ENCODE results near the gene SIGLEC11.
"Not testable (repeated sequence)": the region's sequence is repeated elsewhere in the genome, so short reads cannot be mapped to it uniquely, and the experiment has no call there.

The SIGLEC11 gene, protein sequence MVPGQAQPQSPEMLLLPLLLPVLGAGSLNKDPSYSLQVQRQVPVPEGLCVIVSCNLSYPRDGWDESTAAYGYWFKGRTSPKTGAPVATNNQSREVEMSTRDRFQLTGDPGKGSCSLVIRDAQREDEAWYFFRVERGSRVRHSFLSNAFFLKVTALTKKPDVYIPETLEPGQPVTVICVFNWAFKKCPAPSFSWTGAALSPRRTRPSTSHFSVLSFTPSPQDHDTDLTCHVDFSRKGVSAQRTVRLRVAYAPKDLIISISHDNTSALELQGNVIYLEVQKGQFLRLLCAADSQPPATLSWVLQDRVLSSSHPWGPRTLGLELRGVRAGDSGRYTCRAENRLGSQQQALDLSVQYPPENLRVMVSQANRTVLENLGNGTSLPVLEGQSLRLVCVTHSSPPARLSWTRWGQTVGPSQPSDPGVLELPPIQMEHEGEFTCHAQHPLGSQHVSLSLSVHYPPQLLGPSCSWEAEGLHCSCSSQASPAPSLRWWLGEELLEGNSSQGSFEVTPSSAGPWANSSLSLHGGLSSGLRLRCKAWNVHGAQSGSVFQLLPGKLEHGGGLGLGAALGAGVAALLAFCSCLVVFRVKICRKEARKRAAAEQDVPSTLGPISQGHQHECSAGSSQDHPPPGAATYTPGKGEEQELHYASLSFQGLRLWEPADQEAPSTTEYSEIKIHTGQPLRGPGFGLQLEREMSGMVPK

DNA sequence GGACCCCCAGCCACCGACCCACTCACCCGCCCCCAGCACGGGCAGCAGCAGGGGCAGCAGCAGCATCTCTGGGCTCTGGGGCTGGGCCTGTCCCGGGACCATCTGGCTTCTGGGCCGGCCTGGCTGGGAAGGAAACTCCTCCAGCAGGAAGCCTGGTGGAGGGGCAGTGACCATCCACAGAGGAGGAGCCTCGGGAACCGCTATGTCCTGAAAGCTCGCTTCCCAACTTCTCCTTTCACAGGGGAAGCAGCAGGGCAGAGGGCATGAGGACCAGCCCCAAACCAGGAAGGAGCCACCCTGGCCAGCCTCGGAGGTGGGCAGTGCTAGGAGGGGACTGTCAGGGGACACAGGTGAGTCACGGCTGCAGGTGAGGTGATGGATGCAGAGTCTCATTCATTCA, at the start of gene SIGLEC11:
Gene SIGLEC11 (minus strand): TSS at position 193 of the 400 bp plus-strand sequence. CDS start 91 bp downstream, at position 102.
- not testable (repeated sequence) for DNase-seq

DNA sequence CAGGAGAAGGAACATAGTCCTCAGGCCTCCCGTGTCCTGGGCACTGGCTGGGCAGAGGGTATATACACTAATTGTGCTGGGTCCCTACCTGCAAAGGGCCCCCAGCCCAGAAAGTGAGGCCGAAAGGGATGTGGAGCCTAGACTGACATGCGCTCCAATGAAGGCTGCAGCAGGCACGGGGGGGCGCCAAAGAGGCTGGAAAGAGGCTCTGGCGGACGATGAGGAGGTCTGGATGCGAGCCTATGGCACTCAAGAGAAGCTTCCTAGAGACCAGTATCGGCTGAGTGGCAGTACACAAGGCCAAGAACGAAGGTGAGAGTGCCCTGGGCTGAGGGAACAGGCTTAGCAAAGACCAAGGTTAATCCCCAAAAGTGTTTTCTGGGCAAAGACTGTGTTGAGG, 47.6 kb upstream of the SIGLEC11 start:
- no peak for DNase-seq

DNA sequence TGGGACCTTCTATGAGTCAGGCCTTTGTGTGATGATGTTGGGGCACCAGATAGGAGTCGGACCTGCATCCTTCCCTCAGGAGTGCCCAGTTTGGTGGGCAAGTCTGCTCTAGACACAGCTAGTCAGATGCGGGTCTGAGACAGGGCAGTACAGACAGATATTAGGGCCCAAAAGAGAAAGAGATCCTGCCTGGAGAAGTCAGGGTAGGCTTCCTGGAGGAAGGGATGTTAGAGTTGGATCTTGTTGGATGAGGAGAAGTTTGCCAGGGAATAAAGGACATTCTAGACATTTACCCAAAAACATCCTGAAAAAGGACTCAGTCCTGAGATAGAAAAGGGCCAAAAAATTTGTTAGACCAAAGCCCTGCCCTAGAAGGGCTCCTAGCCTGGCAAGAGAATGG, 47.0 kb upstream of the SIGLEC11 start:
- DNase-seq: no peak

DNA sequence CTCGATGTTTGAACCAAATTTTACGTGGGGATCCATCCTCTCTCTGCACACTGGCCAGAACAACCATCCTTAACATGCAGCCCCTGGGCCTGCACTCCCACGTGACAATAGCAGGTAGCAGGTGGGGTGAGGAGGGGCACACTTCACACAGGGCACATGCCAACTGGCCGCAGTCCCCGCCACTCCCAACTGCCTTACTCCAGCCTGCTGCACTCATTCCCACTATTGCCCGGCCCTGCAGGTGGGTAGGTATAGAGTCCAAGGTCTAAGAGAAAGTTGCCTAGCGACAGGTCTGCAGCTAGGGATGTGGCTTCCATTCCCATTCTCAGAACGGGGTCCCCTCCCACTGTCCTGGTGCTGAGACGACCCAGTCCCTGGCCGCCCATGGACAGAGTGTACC, 46.2 kb upstream of the SIGLEC11 start:
- DNase-seq: no peak

DNA sequence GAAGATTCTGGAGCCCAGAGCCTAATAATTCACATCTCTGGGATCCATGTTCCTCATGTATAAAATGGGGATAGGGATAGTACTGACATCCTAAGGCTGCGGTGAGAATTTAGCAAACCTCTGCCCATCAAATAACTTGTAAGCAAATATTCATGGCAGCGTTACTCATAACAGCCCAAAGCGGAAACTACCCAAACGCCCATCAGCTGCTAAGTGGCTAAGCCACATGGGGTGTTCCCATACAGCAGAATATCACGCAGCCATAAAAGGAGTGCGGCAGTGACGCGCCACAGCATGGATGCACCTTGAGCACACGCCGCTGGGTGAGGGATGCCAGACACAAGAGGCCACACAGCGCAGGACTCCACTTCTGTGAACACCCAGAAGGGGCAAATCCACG, 44.5 kb upstream of the SIGLEC11 start:
- DNase-seq: no peak

DNA sequence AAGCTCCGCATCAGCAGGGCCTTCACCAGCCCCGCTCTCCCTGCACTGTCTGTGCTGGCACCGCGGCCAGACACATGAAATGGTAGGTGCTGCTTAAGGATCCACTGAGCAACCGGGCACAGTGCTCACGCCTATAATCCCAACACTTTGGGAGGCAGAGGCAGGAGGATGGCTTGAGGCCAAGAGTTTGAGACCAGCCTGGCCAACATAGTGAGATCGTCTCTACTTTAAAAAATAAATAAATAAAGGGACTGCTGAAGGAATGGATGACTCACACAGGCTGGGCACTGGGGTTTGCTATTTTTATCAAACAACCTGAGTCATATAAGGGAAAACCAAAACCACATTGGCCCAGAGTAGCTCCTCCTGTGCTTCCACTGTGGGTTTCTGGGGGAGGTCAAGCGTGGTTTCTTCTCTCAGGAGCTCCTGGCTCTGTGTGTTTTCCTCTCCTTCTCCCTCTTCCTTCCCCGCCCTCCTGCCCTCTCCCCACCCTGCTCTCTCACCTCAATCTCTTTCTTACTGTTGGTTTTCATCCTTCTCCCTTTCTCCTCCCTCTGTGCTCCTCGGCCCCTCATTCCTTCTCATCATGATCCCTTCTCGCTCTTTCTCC, 42.9 kb upstream of the SIGLEC11 start:
- DNase-seq: no peak

DNA sequence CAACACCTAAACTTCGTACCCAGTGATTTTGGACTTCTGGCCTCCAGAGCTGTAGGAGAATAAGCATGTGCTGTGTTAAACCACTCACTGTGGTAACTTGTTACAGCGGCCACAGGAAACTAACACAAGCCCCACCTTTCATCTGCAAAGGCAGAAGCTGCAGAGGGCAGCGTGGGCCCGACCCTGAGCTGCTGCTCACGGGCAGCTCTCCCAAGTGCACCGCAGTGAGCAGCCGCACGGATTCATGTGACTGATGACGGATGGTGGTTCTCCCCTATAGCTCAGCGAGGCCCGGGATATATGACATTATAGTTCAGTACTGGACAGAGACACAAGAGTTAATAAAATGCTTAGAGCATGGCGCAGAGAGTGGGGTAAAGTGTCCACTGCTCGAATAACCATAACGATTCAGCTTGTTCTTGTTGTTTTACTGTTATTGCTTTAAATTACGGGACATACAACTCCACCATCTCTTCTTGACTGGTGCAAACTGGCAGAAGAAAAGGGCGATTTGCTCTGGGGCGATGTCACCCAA, 42.3 kb upstream of the SIGLEC11 start:
- DNase-seq: no peak

DNA sequence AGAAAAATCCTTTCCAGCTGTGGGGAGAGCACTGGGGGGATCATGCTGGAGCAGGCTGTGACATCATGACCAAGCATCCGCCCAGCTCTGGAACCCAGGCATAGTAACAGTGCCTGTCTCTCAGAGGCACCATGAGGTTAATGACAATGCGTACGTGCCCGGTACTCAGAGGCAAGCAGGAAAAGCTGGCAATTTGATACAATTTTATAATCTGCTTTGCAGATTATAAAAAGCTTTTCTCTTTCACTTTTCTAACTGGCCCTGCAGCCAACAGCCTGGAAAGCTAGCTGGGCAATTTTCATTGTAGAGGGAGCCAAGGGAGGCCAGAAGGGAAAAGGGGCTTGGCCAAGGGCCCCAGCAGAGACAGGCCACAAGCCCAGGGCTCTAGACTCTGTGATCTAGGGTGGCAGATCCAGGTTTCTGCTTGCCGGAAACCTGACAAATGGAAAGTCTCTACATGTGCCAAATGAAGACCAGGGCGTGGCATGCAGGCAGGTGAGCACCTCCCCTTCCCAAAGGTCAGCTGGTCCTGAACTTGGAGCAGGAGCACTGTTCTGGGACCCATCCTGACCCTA, 41.5 kb upstream of the SIGLEC11 start:
- no peak for DNase-seq

DNA sequence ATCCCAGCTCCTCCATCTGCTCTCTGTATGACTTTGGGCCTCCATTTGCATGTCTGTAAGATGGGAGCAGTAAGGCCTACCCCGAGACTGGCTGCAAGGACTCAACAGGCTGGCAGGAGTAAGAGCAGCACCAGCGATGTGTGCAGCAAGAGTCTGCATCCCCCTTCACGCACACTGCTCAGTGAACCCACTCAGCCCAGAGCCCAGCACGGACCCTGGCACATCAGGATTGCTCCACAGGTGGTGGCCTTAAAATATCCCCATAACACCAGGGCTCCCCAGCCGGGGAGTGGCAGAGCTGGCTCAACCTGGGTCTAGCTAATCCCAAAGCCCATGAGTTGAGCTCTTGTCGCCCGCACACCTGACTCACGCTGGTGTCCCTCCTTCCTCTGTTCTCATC, 40.8 kb upstream of the SIGLEC11 start:
- DNase-seq: no peak

DNA sequence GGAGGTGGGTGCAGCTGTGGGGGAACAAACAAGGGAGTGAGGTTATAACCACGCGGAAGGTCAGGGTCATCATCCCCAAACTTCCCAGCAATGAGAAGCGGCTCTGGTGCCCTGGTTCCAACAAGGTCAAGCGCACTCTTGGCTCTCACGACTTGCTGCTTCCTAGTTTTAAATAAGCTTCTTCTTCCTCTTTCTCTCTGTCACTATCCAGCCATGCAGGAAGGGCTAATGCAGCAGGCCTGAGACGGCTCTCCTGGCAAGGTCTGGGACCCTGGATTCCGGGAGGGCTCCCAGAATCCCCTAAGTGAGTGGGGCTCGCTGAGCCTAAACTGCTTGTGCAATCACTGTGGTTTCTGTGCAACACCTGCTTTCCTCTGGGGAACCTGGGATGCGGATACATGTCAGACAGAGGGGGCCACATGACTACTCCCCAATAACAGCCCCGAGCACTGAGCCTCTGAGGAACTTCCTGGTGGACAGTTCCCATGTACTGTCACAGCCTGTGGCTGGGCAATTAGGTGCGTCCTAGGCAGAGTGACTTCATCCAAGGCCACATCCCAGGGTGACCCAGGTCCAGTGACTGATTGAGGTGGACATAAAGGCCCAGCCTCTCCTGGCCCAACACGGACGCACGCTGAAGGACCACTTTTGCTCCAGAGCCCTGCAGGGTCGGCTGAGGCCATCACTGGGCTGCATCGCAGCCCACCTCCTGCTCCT, 40.0 kb upstream of the SIGLEC11 start:
- no peak for DNase-seq

DNA sequence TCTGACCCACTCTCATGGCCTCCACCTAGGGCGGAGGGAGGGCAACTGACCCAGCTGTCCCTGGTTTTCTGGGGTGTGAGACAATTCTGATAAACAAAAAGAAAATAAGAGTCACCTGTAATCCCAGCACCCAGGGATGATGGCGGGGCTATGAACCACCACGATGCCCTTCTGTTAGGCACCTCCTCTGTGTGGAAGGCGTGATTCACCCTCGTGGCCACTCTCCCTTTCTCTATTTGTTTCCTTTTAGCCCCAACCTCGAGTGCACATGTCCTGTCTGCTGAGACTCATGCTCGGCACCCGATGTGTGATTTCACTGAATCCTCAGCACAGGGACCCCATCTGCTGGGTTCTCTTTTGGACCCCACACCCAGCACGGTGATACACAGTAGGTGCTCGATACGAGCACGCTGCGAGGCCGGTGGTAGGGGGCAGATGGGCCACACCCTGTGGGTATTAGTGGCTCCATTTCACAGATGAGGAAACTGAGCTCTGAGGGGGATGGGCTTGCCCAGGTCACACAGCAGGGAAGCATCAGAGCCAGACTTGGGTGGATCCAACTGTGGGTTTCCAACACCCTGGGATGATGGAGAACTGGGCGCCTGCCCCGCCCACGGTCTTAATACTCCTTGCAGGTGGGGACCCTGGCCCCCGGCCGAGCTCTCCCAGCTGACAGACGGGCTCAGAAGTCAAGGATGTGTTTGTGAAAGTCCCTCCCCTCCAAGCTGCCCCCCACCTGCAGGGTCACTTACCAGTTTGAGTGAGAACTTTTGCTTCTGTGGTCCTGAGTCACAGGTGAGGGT, 39.3 kb upstream of the SIGLEC11 start:
- DNase-seq: no peak

DNA sequence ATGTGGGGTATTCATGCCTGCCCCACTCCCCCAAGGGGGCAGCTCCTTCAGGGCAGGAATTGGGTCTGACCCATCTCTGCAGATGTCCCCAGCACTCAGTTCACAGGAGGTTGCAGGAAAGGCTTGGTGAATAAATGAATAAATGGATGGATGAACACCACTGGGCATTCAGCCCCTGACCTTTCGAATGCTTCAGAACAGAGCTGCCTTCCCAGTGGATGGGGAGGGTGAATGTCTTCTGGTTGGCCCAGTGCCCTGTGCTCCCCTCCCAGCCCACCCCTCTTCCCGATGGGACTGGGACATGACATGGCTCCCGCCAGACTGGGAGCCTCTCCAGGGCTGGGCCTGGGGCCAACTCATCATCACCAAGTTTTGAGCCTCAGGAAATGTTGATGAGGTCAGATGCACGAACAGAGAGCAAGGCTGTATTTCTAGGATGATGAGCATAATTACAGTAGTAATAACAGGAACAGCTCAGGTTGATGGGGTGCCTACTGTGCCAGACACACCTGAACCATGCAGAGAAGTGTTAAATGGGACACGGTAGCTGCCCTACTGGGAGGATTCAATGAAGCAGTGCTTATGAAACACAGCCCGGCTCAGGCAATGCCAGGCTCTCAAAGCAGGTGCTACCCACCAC, 38.5 kb upstream of the SIGLEC11 start:
- no peak for DNase-seq

DNA sequence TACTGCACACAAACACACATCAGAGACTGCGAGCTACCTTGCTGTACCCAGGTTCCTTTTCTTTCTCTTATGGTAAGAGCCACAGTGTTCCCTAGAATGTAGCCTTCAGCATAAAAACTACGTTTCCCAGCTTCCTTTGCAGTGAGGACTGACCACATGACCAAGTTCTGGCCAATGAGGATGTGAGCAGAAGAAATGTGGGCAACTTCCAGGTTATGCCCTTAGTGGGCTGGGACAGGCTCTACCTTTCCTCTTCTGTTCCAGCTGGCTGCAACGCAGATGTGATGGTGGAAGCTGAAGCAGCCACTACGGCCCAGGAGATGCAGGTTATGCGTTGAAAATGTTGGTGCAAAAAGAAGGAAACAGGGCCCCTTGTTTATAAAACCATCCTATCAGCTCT, 36.7 kb upstream of the SIGLEC11 start:
- DNase-seq: no peak

DNA sequence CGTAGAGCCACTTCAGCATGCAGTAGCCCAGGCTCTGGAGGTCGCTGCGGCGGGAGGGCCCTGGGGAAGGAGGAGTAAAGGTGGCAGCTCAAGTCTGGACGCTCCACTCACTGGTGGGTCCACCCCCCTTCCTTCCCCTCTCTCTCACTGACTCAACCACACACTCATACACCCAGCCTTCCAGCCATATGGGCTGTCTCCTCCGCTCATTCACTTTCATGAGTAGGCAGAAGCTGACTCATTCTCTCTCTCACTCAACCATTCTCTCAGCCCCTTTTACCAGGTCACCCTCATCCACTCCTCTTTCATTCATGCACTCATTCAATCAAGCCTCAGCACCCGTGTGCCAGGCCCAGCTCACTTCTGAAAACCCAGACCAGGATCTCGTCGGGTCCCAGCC, 27.5 kb upstream of the SIGLEC11 start:
- no peak for DNase-seq

DNA sequence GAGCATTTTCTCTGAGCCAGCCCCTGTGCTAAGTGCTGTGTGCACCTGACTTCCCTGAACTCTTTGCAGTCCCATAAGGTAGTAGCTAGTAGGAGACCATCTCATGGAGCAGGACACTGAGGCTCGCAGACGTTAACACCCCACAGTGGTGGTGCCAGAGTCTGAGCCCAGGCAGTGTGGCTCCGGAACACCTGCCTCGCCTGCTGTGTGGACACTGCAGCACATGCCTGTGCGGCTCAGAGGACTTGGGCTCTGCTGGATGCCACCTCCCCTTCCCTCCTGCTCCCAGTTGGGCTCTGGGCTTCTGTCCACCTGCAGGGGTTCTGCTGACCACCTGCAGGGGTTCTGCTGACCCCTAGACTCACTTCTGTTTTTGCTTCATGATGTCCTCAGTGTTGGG, 27.0 kb upstream of the SIGLEC11 start:
- no peak for DNase-seq

DNA sequence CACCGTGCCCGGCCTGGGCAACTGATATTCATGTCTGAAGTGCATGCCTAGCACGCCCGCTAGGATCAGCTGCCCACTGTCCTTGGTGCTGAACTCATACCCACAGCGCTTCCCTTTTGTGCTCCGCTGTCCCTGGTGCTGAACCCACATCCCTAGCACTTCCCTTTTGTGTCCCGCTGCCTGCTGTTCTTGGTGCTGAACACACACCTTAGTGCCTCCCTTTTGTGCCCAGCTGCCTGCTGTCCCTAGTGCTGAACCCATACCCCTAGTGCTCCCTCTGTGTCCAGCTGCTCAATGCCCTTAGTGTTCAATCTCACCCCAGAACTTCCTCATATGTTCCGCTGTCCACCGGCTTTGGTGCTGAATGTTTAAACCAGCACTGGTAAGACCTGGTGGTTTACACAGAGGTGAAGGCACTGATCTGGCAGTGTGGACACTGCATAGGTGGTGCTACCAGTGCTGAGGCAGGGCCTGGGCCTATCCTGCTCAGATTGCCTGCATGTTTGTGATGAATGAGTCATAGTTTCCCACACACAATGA, 26.3 kb upstream of the SIGLEC11 start:
- DNase-seq: no peak

DNA sequence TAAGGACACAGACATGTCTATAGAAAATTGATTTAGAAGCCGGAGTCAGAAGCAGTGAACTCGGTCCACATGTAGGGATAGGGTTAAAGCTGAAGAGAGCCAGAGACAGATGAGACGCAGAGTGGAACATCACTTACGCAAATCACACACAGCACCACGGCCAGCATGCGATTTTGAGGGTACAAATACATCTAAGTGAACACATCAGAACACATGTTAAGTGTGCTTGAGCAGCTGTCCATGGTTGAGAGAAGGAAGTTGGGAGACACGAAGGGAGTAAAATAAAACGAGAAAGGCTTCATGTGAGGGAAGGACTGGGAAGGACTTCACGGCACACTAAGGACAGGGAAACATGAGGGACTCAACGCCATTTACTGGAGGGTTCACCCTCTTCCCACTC, 25.4 kb upstream of the SIGLEC11 start:
- DNase-seq: no peak

DNA sequence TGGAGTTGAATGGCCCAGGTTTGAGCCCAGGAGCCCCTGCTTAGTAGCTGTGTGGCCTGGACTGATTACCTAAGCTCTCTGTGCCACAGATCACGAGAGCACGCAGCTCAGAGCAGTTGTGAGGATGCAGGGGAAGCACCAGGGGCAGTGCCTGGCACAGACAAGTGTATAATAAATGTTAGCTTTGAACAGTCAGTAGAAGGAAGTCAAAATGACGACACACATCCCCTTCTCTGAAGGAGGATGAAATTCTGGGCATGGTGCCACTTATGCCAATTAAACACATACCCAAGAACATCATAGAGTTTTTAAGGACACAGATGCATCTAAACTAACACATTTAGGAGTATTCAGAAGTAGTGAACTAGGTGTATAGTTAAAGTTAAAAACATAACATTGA, 24.9 kb upstream of the SIGLEC11 start:
- DNase-seq: no peak

DNA sequence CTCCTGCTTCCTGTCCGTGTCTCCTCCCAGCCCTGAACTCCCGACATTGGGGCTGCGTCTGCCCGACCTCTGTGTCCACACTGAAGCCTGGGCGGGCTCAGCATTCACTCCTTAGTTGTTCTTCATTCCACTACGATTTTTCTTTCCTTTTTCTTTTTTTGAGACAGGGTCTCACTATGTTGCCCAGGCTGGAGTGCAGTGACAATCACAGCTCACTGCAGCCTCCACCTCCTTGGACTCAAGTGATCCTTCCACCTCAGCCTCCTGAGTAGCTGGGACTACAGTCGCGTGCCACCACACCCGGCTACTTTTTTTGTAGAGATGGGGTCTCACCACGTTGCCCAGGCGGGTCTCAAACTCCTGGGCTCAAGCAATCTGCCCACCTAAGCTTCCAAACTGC, 23.5 kb upstream of the SIGLEC11 start:
- DNase-seq: no peak

DNA sequence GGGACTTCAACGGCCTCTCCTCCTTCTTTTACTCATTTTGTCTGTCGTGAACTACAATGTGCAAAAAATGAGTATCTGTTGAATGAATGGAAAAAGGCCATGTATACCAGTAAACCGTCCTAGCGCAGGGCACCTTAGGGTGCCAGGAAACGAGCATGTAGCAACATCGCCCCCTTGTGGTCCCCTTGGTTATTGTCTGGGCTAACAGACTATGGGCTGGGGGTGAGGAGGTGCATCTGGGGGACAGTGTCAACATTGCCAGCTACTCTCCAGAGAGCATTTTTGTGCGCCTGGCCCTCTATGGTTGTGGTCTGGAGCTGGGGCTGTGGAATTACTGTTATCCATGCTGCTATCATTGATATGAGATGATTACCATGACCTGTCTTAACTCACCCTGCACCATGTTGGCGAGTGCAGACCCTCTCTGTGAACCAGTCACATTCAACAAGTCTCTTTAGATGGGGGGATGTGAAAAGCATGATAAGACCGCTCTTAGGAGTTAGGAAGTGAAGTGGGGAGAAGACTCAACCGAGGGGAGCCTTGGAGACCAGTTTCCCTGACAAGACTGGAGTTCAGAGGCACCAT, 22.8 kb upstream of the SIGLEC11 start:
- peak; percentile 63 for DNase-seq

Measured in NCI-H748 treated with DMSO at 0.1 percent for 48 hours (cell line).